ENCODE data around the gene CRYAB.

DNA sequence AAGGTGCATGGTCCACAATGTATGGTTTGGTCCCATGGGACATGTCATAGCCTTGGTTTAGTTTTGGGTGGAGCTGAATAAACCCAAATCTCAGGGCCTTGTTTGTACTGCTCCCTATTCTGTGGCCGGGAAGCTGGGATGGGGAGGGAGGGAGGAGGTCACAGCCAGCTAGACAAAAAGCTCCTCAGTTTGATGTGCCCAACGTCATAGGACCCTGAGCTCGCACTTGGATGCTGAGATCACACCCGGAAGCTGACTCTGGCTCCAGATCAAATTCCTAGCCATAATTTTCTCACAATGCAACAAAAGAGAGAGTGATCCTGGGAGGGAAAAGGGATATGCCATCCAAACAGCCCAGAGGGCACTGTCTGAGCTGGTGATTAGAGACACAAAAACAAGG, 2.4 kb upstream of the CRYAB start:
- TF ChIP-seq, protein P1, sequence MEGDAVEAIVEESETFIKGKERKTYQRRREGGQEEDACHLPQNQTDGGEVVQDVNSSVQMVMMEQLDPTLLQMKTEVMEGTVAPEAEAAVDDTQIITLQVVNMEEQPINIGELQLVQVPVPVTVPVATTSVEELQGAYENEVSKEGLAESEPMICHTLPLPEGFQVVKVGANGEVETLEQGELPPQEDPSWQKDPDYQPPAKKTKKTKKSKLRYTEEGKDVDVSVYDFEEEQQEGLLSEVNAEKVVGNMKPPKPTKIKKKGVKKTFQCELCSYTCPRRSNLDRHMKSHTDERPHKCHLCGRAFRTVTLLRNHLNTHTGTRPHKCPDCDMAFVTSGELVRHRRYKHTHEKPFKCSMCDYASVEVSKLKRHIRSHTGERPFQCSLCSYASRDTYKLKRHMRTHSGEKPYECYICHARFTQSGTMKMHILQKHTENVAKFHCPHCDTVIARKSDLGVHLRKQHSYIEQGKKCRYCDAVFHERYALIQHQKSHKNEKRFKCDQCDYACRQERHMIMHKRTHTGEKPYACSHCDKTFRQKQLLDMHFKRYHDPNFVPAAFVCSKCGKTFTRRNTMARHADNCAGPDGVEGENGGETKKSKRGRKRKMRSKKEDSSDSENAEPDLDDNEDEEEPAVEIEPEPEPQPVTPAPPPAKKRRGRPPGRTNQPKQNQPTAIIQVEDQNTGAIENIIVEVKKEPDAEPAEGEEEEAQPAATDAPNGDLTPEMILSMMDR (IDR thresholded peaks at IDR 0.05): no peak
- no peak for TF ChIP-seq POLR2A (IDR thresholded peaks at IDR 0.05)

Measured in testis (tissue), 2 donors.